PC-3 (cell line): ENCODE results near the gene KIF2A. TPM values are rescaled to one million over a fixed set of nuclear protein-coding genes. Genes with fewer than 3 reads are reported as not detected.
"Not testable (repeated sequence)": the region's sequence is repeated elsewhere in the genome, so short reads cannot be mapped to it uniquely, and the experiment has no call there.

ENCODE experiments used
- ATAC-seq: fragments of 200-7000 bp; cut with Tn5 transposase; 2 replicates; pipeline ENCODE4 v1.9.1; 2020; ENCODE audit warnings: mild to moderate bottlenecking, moderate library complexity
- BruUV-seq: library from RNA; stranded (reverse); fragments of 400-500 nt; replicated peaks from 2 replicates; lab custom pipeline; 2021; lab: Mats Ljungman, UMichigan
- CTCF ChIA-PET: fragments of 300-600 bp; sonication (Branson Sonifier 250); formaldehyde crosslinking; loops from one replicate; lab custom pipeline; 2022; ENCODE audit warnings: antibody characterized with exemption; lab: Charles Lee
- POLR2A ChIA-PET: fragments of 300-600 bp; sonication (Branson Sonifier 250); formaldehyde crosslinking; loops from one replicate; lab custom pipeline; 2022; ENCODE audit warnings: antibody characterized with exemption; ENCODE audit not compliant: unreplicated experiment; lab: Charles Lee
- DNase-seq: peaks from one replicate; pipeline ENCODE4 v3.0.0-alpha.2; 2015
- H2AFZ ChIP-seq: fragments of 300-600 bp; sonication (generic); 2 replicates; pipeline ENCODE4 v1.6.0; 2016; ENCODE audit warnings: antibody characterized with exemption, low read length
- H3F3A ChIP-seq: fragments of 300-600 bp; sonication (generic); one replicate; pipeline ENCODE4 v1.6.0; 2017; ENCODE audit warnings: antibody characterized with exemption, low read length, control low read depth, mild to moderate bottlenecking; ENCODE audit not compliant: unreplicated experiment
- H3K27ac ChIP-seq: fragments of 300-600 bp; sonication (generic); 2 replicates; pipeline ENCODE4 v1.5.1; 2016; ENCODE audit warnings: mild to moderate bottlenecking, low read length
- H3K27me3 ChIP-seq: fragments of 300-600 bp; sonication (generic); 2 replicates; pipeline ENCODE4 v1.6.1; 2016; ENCODE audit warnings: low read length, mixed read lengths
- H3K36me3 ChIP-seq: fragments of 300-600 bp; sonication (generic); 2 replicates; pipeline ENCODE4 v1.6.1; 2016; ENCODE audit warnings: low read depth, mixed run types, low read length, mixed read lengths
- H3K4me1 ChIP-seq: fragments of 300-600 bp; sonication (generic); 2 replicates; pipeline ENCODE4 v1.5.1; 2016; ENCODE audit warnings: low read length; ENCODE audit not compliant: insufficient read depth
- H3K4me2 ChIP-seq: fragments of 300-600 bp; sonication (generic); 2 replicates; pipeline ENCODE4 v1.6.0; 2016; ENCODE audit warnings: low read length
- H3K4me3 ChIP-seq: fragments of 300-600 bp; sonication (generic); 2 replicates; pipeline ENCODE4 v1.5.1; 2016; ENCODE audit warnings: mild to moderate bottlenecking, low read length, mixed read lengths
- H3K79me2 ChIP-seq: fragments of 300-600 bp; sonication (generic); 2 replicates; pipeline ENCODE4 v1.6.1; 2017; ENCODE audit warnings: low read length, mixed read lengths
- H3K9ac ChIP-seq: fragments of 300-600 bp; sonication (generic); 2 replicates; pipeline ENCODE4 v1.6.0; 2016; ENCODE audit warnings: mild to moderate bottlenecking, low read length
- H3K9me2 ChIP-seq: fragments of 300-600 bp; sonication (generic); replicated peaks from 2 replicates; pipeline ENCODE4 v1.6.1; 2016; ENCODE audit warnings: mixed run types, low read length, mixed read lengths
- H3K9me3 ChIP-seq: fragments of 300-600 bp; sonication (generic); 2 replicates; pipeline ENCODE4 v1.6.1; 2016; ENCODE audit warnings: low read length, mixed read lengths
- H4K20me1 ChIP-seq: fragments of 300-600 bp; sonication (generic); 2 replicates; pipeline ENCODE4 v1.6.1; 2016; ENCODE audit warnings: low read length, mixed read lengths
- CTCF ChIP-seq: fragments of 300-600 bp; sonication (generic); conservative IDR thresholded peaks from 2 replicates; pipeline ENCODE4 v1.5.1; 2017; ENCODE audit warnings: antibody characterized with exemption, low read depth, mild to moderate bottlenecking, low read length
- EZH2 ChIP-seq: fragments of 300-600 bp; sonication (generic); IDR thresholded peaks from one replicate; pipeline ENCODE4 v1.6.1; 2017; ENCODE audit warnings: antibody characterized with exemption, mild to moderate bottlenecking, low read length; ENCODE audit not compliant: unreplicated experiment
- EZH2phosphoT487 ChIP-seq: fragments of 300-600 bp; sonication (generic); IDR thresholded peaks from 2 replicates; pipeline ENCODE4 v1.6.1; 2018; ENCODE audit warnings: mild to moderate bottlenecking, antibody characterized with exemption, low read length, borderline replicate concordance
- intact Hi-C: fragments of 100-400 bp; cut with micrococcal nuclease; formaldehyde crosslinking; loops from 2 replicates; pipeline ENCODE4 v1.9.0; 2023
- total RNA-seq: library from RNA; depleted of rRNA; stranded (reverse); fragments of >200 nt; gene quantifications from 2 replicates; pipeline ENCODE4 v1.2.3, GENCODE V29; 2014

The KIF2A gene
- total RNA-seq, 1 experiment from 2014 or later = 26.4 TPM

GRCh38 chr5:62288118-62288517 is 17.9 kb upstream of the KIF2A start:
- DNase-seq (no peak), ATAC-seq (no peak)
- no peaks in the 10 kb centered on the region for H4K20me1 ChIP-seq
- no peak overlapping the region for H3K4me3 ChIP-seq
- no TSS peak for BruUV-seq
- H3K9ac ChIP-seq = no peak overlapping the region
- no peak overlapping the region for H2AFZ ChIP-seq
- no peaks in the 10 kb centered on the region for H3K36me3 ChIP-seq
- no peaks in the 10 kb centered on the region for H3F3A ChIP-seq
- CTCF ChIA-PET = no interaction called here
- no peaks in the 10 kb centered on the region for H3K9me2 ChIP-seq
- H3K27ac ChIP-seq = no peak overlapping the region
- no peaks in the 10 kb centered on the region for H3K9me3 ChIP-seq
- H3K4me1 ChIP-seq = no peaks in the 10 kb centered on the region
- H3K4me2 ChIP-seq = no peak overlapping the region
- intact Hi-C loops = no loop called here
- no peaks in the 10 kb centered on the region for H3K79me2 ChIP-seq
- POLR2A ChIA-PET = no interaction called here
- TF ChIP-seq EZH2 = no peak
- TF ChIP-seq EZH2phosphoT487 = no peak
- TF ChIP-seq CTCF = no peak
- no peaks in the 10 kb centered on the region for H3K27me3 ChIP-seq

- no peaks in the 10 kb centered on the region for H3K36me3 ChIP-seq
- H3F3A ChIP-seq = no peaks in the 10 kb centered on the region
- TF ChIP-seq EZH2 (no peak), EZH2phosphoT487 (no peak), CTCF (no peak)
- H3K79me2 ChIP-seq = no peaks in the 10 kb centered on the region
- H4K20me1 ChIP-seq = no peaks in the 10 kb centered on the region
- H3K9me2 ChIP-seq = no peaks in the 10 kb centered on the region
- H3K4me1 ChIP-seq = no peaks in the 10 kb centered on the region
- H3K9me3 ChIP-seq = no peaks in the 10 kb centered on the region
- no peak overlapping the region for H3K27ac ChIP-seq
- intact Hi-C loops = no loop called here
- POLR2A ChIA-PET = no interaction called here
- ATAC-seq (no peak), DNase-seq (no peak)
- CTCF ChIA-PET = no interaction called here
- no peak overlapping the region for H3K4me2 ChIP-seq
- H2AFZ ChIP-seq = no peak overlapping the region
- no peaks in the 10 kb centered on the region for H3K27me3 ChIP-seq
- no peak overlapping the region for H3K4me3 ChIP-seq
- BruUV-seq = no TSS peak
- no peak overlapping the region for H3K9ac ChIP-seq
These were observed 16.2 kb upstream of the KIF2A start for GRCh38 chr5:62289813-62290212.

- DNase-seq, POLR2A ChIA-PET, H3K79me2 ChIP-seq, H3K27ac ChIP-seq, H3K9me3 ChIP-seq, H3K4me1 ChIP-seq, H2AFZ ChIP-seq, BruUV-seq, H3K36me3 ChIP-seq, CTCF ChIA-PET, H3K9me2 ChIP-seq, H3K4me3 ChIP-seq, H3K27me3 ChIP-seq, H4K20me1 ChIP-seq, H3K4me2 ChIP-seq, ATAC-seq, H3K9ac ChIP-seq, intact Hi-C loops, H3F3A ChIP-seq: not testable (repeated sequence)
These were observed 14.2 kb upstream of the KIF2A start for GRCh38 chr5:62291829-62292228.
